BE2C (cell line): ENCODE data around the gene ROPN1B.

Experiments
- DNase-seq: peaks from one replicate; pipeline ENCODE4 v3.0.0-alpha.2; 2020
- H3K27me3 ChIP-seq: fragments of 250-450 bp; sonication (Bioruptor Pico); 2 replicates; pipeline ENCODE4 v1.5.1; 2020; ENCODE audit warnings: mild to moderate bottlenecking
- H3K36me3 ChIP-seq: fragments of 250-450 bp; sonication (Bioruptor Pico); 2 replicates; pipeline ENCODE4 v1.5.1; 2020; ENCODE audit warnings: mild to moderate bottlenecking
- H3K4me1 ChIP-seq: fragments of 250-450 bp; sonication (Bioruptor Pico); 2 replicates; pipeline ENCODE4 v1.5.1; 2020
- H3K4me3 ChIP-seq: 2 replicates; pipeline ENCODE4 v1.5.1; 2011; ENCODE audit warnings: low read depth, low read length
- H3K9me3 ChIP-seq: fragments of 250-450 bp; sonication (Bioruptor Pico); 2 replicates; pipeline ENCODE4 v1.5.1; 2020
- TF ChIP-seq, protein P1 (sequence below): IDR thresholded peaks from 2 replicates; pipeline ENCODE4 v1.5.1; 2012; ENCODE audit warnings: mild to moderate bottlenecking, low read depth, low read length

ROPN1B gene

DNA sequence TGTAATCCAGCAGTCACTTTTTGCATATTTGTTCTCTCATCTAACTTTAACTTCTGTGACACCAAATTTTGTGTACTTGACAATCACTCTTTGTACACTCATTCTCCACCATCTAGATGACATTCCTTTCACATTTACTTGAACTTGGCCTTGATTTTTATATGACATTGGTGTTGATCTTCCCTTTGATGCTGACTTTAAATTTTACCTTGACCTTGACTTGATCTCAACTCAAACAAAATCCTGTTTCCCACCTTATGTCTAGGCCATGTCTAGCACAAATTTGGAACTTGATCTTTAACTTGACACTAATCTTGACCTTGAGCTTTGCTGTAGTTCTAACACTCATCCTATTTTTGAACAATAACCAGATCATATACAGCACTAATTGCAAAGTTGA lies 33.2 kb downstream of the ROPN1B start:
- TF ChIP-seq, protein P1, sequence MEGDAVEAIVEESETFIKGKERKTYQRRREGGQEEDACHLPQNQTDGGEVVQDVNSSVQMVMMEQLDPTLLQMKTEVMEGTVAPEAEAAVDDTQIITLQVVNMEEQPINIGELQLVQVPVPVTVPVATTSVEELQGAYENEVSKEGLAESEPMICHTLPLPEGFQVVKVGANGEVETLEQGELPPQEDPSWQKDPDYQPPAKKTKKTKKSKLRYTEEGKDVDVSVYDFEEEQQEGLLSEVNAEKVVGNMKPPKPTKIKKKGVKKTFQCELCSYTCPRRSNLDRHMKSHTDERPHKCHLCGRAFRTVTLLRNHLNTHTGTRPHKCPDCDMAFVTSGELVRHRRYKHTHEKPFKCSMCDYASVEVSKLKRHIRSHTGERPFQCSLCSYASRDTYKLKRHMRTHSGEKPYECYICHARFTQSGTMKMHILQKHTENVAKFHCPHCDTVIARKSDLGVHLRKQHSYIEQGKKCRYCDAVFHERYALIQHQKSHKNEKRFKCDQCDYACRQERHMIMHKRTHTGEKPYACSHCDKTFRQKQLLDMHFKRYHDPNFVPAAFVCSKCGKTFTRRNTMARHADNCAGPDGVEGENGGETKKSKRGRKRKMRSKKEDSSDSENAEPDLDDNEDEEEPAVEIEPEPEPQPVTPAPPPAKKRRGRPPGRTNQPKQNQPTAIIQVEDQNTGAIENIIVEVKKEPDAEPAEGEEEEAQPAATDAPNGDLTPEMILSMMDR, result no peak
- Histone ChIP-seq H3K9me3 (no peaks in the 10 kb centered on the region), H3K4me1 (no peaks in the 10 kb centered on the region), H3K36me3 (no peaks in the 10 kb centered on the region), H3K27me3 (no peaks in the 10 kb centered on the region), H3K4me3 (no peak overlapping the region)
- DNase-seq, result no peak

DNA sequence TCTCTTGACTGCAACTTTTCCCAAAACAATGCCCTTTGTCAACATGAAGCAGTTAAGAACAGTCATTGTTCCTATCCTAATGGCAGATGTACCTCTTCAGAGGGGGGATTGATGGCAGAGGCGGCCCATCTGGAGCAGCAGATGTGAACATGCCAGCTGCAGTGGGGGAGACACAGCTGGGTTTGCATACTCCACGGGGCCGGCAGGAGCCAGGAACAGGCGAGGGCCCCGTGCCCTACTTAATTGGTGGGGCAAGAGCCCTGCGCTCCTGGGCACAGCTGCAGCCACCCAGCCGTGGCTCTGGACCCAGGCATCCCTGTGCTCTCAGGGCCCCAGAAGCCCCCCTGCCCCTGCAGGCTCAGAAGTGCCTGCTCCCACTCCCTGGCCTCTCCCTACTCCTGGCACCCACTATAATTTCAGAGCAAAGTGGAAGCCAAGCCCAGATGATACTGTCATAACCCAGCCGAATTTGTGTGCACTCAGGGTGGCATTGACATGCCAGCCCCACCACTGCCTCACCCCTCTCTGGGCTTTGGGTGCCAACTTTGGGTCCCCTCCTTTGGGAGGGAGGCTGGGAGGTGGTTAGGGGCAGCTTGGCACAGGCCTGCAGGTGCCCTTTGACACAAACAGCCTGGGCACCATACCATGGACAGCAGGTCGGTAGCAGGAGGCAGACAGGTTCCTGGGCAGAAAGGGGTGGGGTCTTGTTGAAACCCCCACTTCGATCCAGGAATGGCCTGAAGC lies 34.6 kb downstream of the ROPN1B start:
- H3K36me3 ChIP-seq, result no peaks in the 10 kb centered on the region
- no peak for DNase-seq
- no peaks in the 10 kb centered on the region for H3K4me1 ChIP-seq
- H3K4me3 ChIP-seq, result no peak overlapping the region
- TF ChIP-seq, protein P1, result no peak
- H3K27me3 ChIP-seq, result no peaks in the 10 kb centered on the region
- no peaks in the 10 kb centered on the region for H3K9me3 ChIP-seq

DNA sequence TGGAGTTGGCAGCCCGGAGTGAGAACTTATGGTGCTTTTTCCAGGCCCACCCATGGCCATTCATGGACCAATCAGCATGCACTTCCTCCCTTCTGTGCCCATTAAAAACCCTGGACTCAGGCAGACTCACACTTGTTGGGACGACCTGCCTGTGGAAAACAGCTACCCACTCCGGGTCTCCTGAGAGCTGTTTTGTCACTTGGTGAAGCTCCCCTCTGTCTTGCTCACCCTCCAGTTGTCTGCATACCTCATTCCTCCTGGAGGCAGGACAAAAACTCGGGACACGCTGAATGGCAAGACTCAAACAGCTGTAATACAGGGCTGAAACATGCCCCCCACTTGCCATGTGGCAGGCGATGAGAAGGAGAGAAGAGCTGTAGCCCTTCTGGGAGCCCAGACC lies 35.2 kb downstream of the ROPN1B start:
- TF ChIP-seq, protein P1, result no peak
- no peak overlapping the region for H3K4me3 ChIP-seq

DNA sequence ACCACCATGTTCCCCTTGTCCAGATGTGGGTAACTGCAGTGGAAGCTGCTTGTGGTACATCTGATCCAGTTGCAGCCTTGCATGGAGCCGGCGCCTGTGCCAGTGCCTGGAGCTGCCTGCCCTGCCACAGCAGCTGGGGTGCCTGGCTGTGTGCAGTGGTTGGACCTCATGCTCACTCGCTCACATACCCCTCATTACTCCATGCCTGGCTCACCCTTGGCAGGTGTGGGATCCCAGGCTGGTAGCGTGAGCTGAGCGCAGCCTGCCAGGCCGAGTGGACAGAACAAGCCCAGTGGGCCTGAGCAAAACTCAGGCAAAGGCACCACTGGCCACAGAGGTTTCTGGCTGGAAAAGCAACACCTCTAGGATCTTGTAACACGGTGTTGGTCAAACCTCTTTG lies 35.7 kb downstream of the ROPN1B start:
- Histone ChIP-seq H3K27me3 (no peaks in the 10 kb centered on the region), H3K9me3 (no peaks in the 10 kb centered on the region), H3K36me3 (no peaks in the 10 kb centered on the region), H3K4me3 (no peak overlapping the region), H3K4me1 (no peaks in the 10 kb centered on the region)
- no peak for DNase-seq
- TF ChIP-seq, protein P1, result no peak

More for the DNA sequence above, 35.2 kb downstream of the ROPN1B start:
- no peaks in the 10 kb centered on the region for H3K4me1 ChIP-seq
- no peaks in the 10 kb centered on the region for H3K36me3 ChIP-seq
- H3K9me3 ChIP-seq, result no peaks in the 10 kb centered on the region
- no peaks in the 10 kb centered on the region for H3K27me3 ChIP-seq
- no peak for DNase-seq

DNA sequence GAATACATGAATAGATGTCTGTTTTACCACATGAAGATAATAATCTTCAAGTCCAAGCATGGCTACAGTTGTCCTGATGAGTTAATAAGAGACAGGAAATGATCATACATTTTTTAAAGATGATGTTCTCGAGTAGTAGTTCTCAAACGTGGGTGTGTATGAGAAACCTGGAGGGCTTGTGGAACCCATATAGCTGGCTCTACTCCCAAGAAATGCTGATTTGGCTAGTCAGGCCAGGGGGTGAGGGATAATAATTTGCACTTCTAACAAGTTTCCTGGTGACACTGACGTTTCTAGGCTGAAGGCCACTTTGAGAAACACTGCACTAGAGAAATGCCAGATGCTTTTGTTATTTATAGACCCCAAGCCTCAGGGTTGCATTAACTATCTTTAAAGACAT lies 37.0 kb downstream of the ROPN1B start:
- TF ChIP-seq, protein P1, result no peak
- Histone ChIP-seq H3K9me3 (no peaks in the 10 kb centered on the region), H3K36me3 (no peaks in the 10 kb centered on the region), H3K27me3 (no peaks in the 10 kb centered on the region), H3K4me1 (no peaks in the 10 kb centered on the region), H3K4me3 (no peak overlapping the region)
- DNase-seq, result no peak

DNA sequence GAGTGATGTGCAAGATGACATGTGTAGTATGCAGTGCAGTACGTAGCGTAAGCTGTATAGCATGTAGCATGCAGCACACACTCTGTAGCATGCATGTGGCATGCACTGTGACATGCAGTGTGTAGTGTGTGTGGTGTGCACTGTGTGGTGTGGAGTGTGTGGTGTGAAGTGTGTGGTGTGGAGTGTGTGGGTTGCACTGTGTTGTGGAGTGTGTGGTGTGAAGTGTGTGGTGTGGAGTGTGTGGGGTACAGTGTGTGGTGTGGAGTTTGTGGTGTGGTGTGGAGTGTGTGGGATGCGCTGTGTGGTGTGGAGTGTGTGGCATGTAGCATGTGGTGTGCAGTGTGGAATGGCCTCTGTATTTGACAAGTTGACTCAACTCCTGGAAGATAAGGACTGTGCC lies 39.2 kb downstream of the ROPN1B start:
- H3K9me3 ChIP-seq, result no peaks in the 10 kb centered on the region
- TF ChIP-seq, protein P1, result no peak
- no peaks in the 10 kb centered on the region for H3K4me1 ChIP-seq
- H3K27me3 ChIP-seq, result no peaks in the 10 kb centered on the region
- H3K36me3 ChIP-seq, result no peaks in the 10 kb centered on the region
- no peak overlapping the region for H3K4me3 ChIP-seq
- DNase-seq, result no peak
